K562 (cell line): ENCODE data around the gene PRR14L. TPM values are rescaled to one million over a fixed set of nuclear protein-coding genes. Genes with fewer than 3 reads are reported as not detected.

ENCODE experiments used
- ATF1 ChIP-seq, 2 experiments: fragments of 450-650 bp in 1 of 2; IDR thresholded peaks; 2 replicates each; pipeline ENCODE4 v1.6.1; 2016; ENCODE audit warnings: missing compliant biosample characterization in 1 of 2, missing genetic modification characterization in 1 of 2
- DNMT1 ChIP-seq: fragments of 450-650 bp; IDR thresholded peaks from 2 replicates; pipeline ENCODE4 v1.6.1; 2016; ENCODE audit warnings: antibody characterized with exemption, mild to moderate bottlenecking
- FOS ChIP-seq: IDR thresholded peaks from 3 replicates; pipeline ENCODE4 v1.6.1; 2011; ENCODE audit not compliant: insufficient read length; ENCODE audit errors: extremely low read depth
- HMGN3 ChIP-seq: IDR thresholded peaks from 2 replicates; pipeline ENCODE4 v1.6.1; 2011; ENCODE audit warnings: borderline replicate concordance, low read depth, mild to moderate bottlenecking, mixed read lengths, low read length; ENCODE audit not compliant: insufficient read length; ENCODE audit errors: extremely low read depth
- NFRKB ChIP-seq: fragments of 450-650 bp; IDR thresholded peaks from 2 replicates; pipeline ENCODE4 v1.6.1; 2016; ENCODE audit warnings: low read depth
- NR1H2 ChIP-seq: sonication (generic); formaldehyde crosslinking; IDR thresholded peaks from 2 replicates; pipeline ENCODE4 v1.4.0; 2020; ENCODE audit warnings: mild to moderate bottlenecking, missing genetic modification reagents
- POLR2A ChIP-seq: fragments of 450-650 bp; conservative IDR thresholded peaks from 2 replicates; pipeline ENCODE4 v1.6.1; 2016
- POLR2AphosphoS2 ChIP-seq: IDR thresholded peaks from 2 replicates; pipeline ENCODE4 v1.6.1; 2012; ENCODE audit warnings: low read length, improper control_type of control experiment
- RUNX1 ChIP-seq: sonication (generic); IDR thresholded peaks from 2 replicates; pipeline ENCODE4 v1.6.1; 2016; ENCODE audit warnings: antibody characterized with exemption, low read depth
- SIN3A ChIP-seq, 2 experiments: fragments of 150-350 bp in 1 of 2; IDR thresholded peaks; 2 replicates each; pipeline ENCODE4 v1.6.1; 2011 to 2016; ENCODE audit warnings: borderline replicate concordance in 2 of 2, low read depth in 2 of 2, low read length in 2 of 2, mild to moderate bottlenecking in 2 of 2, moderate library complexity in 2 of 2; ENCODE audit not compliant: control insufficient read depth in 1 of 2
- TAF9B ChIP-seq: fragments of 450-650 bp; IDR thresholded peaks from 2 replicates; pipeline ENCODE4 v1.6.1; 2018; ENCODE audit warnings: mild to moderate bottlenecking; ENCODE audit not compliant: partially characterized antibody
- TEAD1 ChIP-seq, 2 experiments: fragments of 450-650 bp in 1 of 2; sonication (generic) in 1 of 2; formaldehyde crosslinking; IDR thresholded peaks; 2 replicates each; pipeline versions ENCODE4 v1.4.0 to v1.8.0; 2020 to 2022; ENCODE audit warnings: mild to moderate bottlenecking in 2 of 2, missing genetic modification reagents in 1 of 2
- ZNF23 ChIP-seq: fragments of 250-450 bp; sonication (Bioruptor Pico); IDR thresholded peaks from 2 replicates; pipeline ENCODE4 v1.4.0; 2020; ENCODE audit warnings: mild to moderate bottlenecking
- ZNF311 ChIP-seq: fragments of 250-450 bp; sonication (Bioruptor Pico); IDR thresholded peaks from 2 replicates; pipeline ENCODE4 v1.4.0; 2020; ENCODE audit warnings: mild to moderate bottlenecking, moderate library complexity
- ZNF699 ChIP-seq: fragments of 250-450 bp; sonication (Bioruptor Pico); IDR thresholded peaks from 2 replicates; pipeline ENCODE4 v1.8.0; 2021; ENCODE audit warnings: mild to moderate bottlenecking, moderate library complexity; ENCODE audit not compliant: insufficient replicate concordance
- polyA plus RNA-seq, 8 experiments: library from polyadenylated mRNA; depleted of rRNA in 4 of 8; stranded (reverse) in 5 of 8; unstranded in 3 of 8; fragments of >200 nt; fragmentation: Nextera tagmentation in 2 of 8; fragmentation: Illumina TruSeq in 1 of 8; extraction: Ambion mirVana in 2 of 8; extraction: Trizol in 1 of 8; gene quantifications; 2 replicates each; pipeline versions ENCODE4 v1.2.1 to v1.2.3, GENCODE V29; 2011 to 2014; ENCODE audit warnings: inconsistent platforms in 1 of 8, missing spikeins in 1 of 8
- total RNA-seq, 7 experiments: library from RNA; depleted of rRNA in 6 of 7; stranded (reverse); fragments of >200 nt in 6 of 7; fragmentation: Illumina TruSeq in 2 of 7; extraction: Trizol in 2 of 7; gene quantifications; 2 replicates each; pipeline versions ENCODE4 v1.2.1 to v1.2.3, GENCODE V29; 2011 to 2021; ENCODE audit warnings: low replicate concordance in 1 of 7
- TF ChIP-seq, protein P1 (sequence below): sonication (generic); formaldehyde crosslinking; IDR thresholded peaks from 2 replicates; pipeline ENCODE4 v1.8.0; 2022; ENCODE audit warnings: mild to moderate bottlenecking, missing genetic modification reagents
- TF ChIP-seq, protein P2 (sequence below): sonication (generic); formaldehyde crosslinking; IDR thresholded peaks from 2 replicates; pipeline ENCODE4 v1.8.0; 2023; ENCODE audit warnings: missing genetic modification reagents, mild to moderate bottlenecking, borderline replicate concordance

Gene PRR14L
- total and polyA plus RNA-seq, 9 of the 15 experiments (the other 6 are each of a cell fraction or from before 2014, with no cell fraction given) = 2.8 to 36.3 (median 12.3) TPM

DNA sequence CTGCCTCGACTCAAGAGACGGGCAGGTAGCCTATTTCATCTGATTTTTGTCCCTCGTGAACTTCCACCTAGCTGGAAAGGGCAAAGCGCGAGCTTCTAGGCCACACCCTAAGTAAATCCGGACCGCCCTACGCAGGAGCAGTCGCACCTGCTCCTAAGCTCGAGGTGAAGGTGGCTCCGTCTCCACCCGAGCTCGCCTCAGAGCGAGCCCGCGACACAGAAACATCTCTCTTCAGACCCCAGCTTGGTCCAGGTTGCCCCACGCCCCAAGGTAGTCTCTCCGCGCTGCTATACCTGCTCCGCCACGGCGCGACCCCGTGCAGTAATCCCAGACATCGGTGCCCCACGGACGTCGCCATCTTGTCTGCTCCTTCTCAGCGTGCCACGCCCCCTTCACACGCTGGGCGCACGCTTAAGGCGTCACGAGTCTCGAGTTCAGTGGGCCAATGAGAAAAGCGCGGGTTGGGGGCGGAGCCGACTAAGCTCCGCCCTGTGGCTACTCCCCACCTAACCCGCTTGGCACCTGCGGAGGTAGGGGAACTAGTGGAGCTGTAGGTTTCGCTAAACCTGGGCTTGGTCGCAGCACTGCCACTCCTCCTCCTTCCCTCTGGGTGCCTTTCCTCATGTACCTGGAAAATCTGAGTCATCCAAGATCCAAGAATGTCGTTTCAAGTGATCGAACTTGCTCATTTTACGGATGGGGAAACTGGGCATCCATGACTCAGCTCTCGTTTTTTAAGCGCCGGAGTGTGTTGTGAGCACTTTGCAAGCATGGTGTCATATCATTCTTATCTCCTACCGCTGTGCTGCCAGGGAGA is 87.9 kb downstream of the PRR14L start, which contains the start of gene PISD (continued):
- TF ChIP-seq, protein P1, sequence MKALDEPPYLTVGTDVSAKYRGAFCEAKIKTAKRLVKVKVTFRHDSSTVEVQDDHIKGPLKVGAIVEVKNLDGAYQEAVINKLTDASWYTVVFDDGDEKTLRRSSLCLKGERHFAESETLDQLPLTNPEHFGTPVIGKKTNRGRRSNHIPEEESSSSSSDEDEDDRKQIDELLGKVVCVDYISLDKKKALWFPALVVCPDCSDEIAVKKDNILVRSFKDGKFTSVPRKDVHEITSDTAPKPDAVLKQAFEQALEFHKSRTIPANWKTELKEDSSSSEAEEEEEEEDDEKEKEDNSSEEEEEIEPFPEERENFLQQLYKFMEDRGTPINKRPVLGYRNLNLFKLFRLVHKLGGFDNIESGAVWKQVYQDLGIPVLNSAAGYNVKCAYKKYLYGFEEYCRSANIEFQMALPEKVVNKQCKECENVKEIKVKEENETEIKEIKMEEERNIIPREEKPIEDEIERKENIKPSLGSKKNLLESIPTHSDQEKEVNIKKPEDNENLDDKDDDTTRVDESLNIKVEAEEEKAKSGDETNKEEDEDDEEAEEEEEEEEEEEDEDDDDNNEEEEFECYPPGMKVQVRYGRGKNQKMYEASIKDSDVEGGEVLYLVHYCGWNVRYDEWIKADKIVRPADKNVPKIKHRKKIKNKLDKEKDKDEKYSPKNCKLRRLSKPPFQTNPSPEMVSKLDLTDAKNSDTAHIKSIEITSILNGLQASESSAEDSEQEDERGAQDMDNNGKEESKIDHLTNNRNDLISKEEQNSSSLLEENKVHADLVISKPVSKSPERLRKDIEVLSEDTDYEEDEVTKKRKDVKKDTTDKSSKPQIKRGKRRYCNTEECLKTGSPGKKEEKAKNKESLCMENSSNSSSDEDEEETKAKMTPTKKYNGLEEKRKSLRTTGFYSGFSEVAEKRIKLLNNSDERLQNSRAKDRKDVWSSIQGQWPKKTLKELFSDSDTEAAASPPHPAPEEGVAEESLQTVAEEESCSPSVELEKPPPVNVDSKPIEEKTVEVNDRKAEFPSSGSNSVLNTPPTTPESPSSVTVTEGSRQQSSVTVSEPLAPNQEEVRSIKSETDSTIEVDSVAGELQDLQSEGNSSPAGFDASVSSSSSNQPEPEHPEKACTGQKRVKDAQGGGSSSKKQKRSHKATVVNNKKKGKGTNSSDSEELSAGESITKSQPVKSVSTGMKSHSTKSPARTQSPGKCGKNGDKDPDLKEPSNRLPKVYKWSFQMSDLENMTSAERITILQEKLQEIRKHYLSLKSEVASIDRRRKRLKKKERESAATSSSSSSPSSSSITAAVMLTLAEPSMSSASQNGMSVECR = peak; percentile 97
- TF ChIP-seq NFRKB = peak; percentile 79
- TF ChIP-seq, protein P2, sequence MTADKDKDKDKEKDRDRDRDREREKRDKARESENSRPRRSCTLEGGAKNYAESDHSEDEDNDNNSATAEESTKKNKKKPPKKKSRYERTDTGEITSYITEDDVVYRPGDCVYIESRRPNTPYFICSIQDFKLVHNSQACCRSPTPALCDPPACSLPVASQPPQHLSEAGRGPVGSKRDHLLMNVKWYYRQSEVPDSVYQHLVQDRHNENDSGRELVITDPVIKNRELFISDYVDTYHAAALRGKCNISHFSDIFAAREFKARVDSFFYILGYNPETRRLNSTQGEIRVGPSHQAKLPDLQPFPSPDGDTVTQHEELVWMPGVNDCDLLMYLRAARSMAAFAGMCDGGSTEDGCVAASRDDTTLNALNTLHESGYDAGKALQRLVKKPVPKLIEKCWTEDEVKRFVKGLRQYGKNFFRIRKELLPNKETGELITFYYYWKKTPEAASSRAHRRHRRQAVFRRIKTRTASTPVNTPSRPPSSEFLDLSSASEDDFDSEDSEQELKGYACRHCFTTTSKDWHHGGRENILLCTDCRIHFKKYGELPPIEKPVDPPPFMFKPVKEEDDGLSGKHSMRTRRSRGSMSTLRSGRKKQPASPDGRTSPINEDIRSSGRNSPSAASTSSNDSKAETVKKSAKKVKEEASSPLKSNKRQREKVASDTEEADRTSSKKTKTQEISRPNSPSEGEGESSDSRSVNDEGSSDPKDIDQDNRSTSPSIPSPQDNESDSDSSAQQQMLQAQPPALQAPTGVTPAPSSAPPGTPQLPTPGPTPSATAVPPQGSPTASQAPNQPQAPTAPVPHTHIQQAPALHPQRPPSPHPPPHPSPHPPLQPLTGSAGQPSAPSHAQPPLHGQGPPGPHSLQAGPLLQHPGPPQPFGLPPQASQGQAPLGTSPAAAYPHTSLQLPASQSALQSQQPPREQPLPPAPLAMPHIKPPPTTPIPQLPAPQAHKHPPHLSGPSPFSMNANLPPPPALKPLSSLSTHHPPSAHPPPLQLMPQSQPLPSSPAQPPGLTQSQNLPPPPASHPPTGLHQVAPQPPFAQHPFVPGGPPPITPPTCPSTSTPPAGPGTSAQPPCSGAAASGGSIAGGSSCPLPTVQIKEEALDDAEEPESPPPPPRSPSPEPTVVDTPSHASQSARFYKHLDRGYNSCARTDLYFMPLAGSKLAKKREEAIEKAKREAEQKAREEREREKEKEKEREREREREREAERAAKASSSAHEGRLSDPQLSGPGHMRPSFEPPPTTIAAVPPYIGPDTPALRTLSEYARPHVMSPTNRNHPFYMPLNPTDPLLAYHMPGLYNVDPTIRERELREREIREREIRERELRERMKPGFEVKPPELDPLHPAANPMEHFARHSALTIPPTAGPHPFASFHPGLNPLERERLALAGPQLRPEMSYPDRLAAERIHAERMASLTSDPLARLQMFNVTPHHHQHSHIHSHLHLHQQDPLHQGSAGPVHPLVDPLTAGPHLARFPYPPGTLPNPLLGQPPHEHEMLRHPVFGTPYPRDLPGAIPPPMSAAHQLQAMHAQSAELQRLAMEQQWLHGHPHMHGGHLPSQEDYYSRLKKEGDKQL (CRISPR knock-in tag) = no peak
- peak; percentile 94 to 97 for TF ChIP-seq SIN3A (IDR thresholded peaks at IDR 0.05; ENCODE audit: borderline replicate concordance in 2 of 2, control insufficient read depth in 1 of 2, low read depth in 2 of 2, low read length in 2 of 2)
- no peak for TF ChIP-seq RUNX1
- TF ChIP-seq POLR2A = peak; percentile 84
- TF ChIP-seq ZNF311 (CRISPR knock-in tag) = no peak
- no peak for TF ChIP-seq ZNF699 (CRISPR knock-in tag)
- TF ChIP-seq POLR2AphosphoS2 = no peak; the same call in 1 of the 2 replicates
- TF ChIP-seq DNMT1 = no peak
- peak; percentile 46 for TF ChIP-seq FOS
- TF ChIP-seq ATF1 (CRISPR knock-in tag; IDR thresholded peaks at IDR 0.05) = peak; percentile 91
- peak; percentile 98 for TF ChIP-seq ATF1 (tag; IDR thresholded peaks at IDR 0.05)
- peak; percentile 48 for TF ChIP-seq TAF9B
- no peak for TF ChIP-seq NR1H2
- no peak for TF ChIP-seq ZNF23
- peak in 1 of 2 experiments; percentile 72; a peak in 1 of 4 replicates for TF ChIP-seq TEAD1 (CRISPR knock-in tag; IDR thresholded peaks at IDR 0.05)
- TF ChIP-seq HMGN3 = no peak
